CD4-positive, CD25-positive, alpha-beta regulatory T cell (primary cell): Measurements from ENCODE around the gene PTPN5. TPM values are rescaled to one million over a fixed set of nuclear protein-coding genes. Genes with fewer than 3 reads are reported as not detected.
A peak's percentile ranks its signal among the peaks of the same experiment; 100 is the strongest.
"Not testable (repeated sequence)": the region's sequence is repeated elsewhere in the genome, so short reads cannot be mapped to it uniquely, and the experiment has no call there.

Source experiments
- ATAC-seq, 2 donors: fragments of 150-1000 bp; cut with Tn5 transposase; one replicate each; pipeline ENCODE4 v1.10.0; 2021; ENCODE audit warnings: low read depth in 2 of 2, moderate number of reproducible peaks in 2 of 2, moderate library complexity in 1 of 2
- DNase-seq, 3 donors: peaks; one replicate each; pipeline versions ENCODE4 v3.0.0 to v3.0.0-alpha.2; 2012 to 2022; ENCODE audit warnings: mixed read lengths in 1 of 3
- H3K27ac ChIP-seq: one replicate; pipeline ENCODE4 v1.7.0; 2013; ENCODE audit warnings: mild to moderate bottlenecking, low read length; ENCODE audit not compliant: insufficient read depth, poor library complexity, severe bottlenecking
- H3K27me3 ChIP-seq: one replicate; pipeline ENCODE4 v1.7.0; 2013; ENCODE audit warnings: low read length; ENCODE audit not compliant: control insufficient read depth, insufficient read depth
- H3K36me3 ChIP-seq: one replicate; pipeline ENCODE4 v1.7.0; 2013; ENCODE audit warnings: mild to moderate bottlenecking, low read length, moderate library complexity; ENCODE audit not compliant: control insufficient read depth, insufficient read depth
- H3K4me1 ChIP-seq: 2 replicates; pipeline ENCODE4 v1.7.0; 2013; ENCODE audit warnings: mild to moderate bottlenecking, low read length; ENCODE audit not compliant: insufficient read depth, control insufficient read depth, poor library complexity, severe bottlenecking
- H3K4me3 ChIP-seq: one replicate; pipeline ENCODE4 v1.7.0; 2013; ENCODE audit warnings: low read depth, mild to moderate bottlenecking, low read length, moderate library complexity
- H3K9me3 ChIP-seq, 2 experiments: 1 replicate in 1 of 2; 2 replicates in 1 of 2; pipeline ENCODE4 v1.7.0; 2013; ENCODE audit warnings: low read length in 2 of 2, mild to moderate bottlenecking in 1 of 2, moderate library complexity in 1 of 2; ENCODE audit not compliant: control insufficient read depth in 2 of 2
- H3K27ac Mint-ChIP-seq, 3 donors: one replicate each; pipeline ENCODE4 v1.8.0; 2020 to 2022; ENCODE audit warnings: mild to moderate bottlenecking in 3 of 3, mixed read lengths in 3 of 3, moderate library complexity in 2 of 3
- H3K27me3 Mint-ChIP-seq: one replicate; pipeline ENCODE4 v1.8.0; 2022; ENCODE audit warnings: mild to moderate bottlenecking, mixed read lengths
- H3K36me3 Mint-ChIP-seq: one replicate; pipeline ENCODE4 v1.8.0; 2020; ENCODE audit warnings: mixed read lengths
- H3K4me1 Mint-ChIP-seq, 4 donors: one replicate each; pipeline ENCODE4 v1.8.0; 2020 to 2022; ENCODE audit warnings: mixed read lengths in 4 of 4, mild to moderate bottlenecking in 1 of 4
- H3K4me3 Mint-ChIP-seq, 4 donors: one replicate each; pipeline ENCODE4 v1.8.0; 2020 to 2022; ENCODE audit warnings: mild to moderate bottlenecking in 4 of 4, mixed read lengths in 4 of 4, moderate library complexity in 3 of 4
- H3K9me3 Mint-ChIP-seq, 7 donors: one replicate each; pipeline ENCODE4 v1.8.0; 2020 to 2022; ENCODE audit warnings: mixed read lengths in 7 of 7, mild to moderate bottlenecking in 3 of 7, moderate library complexity in 2 of 7
- polyA plus RNA-seq, 4 donors: library from polyadenylated mRNA; unstranded; fragments of 300-500 nt; fragmentation: Illumina TruSeq; gene quantifications; one replicate each; pipeline ENCODE4 v1.2.3, GENCODE V29; 2021
- total RNA-seq: library from RNA; stranded (reverse); gene quantifications from one replicate; pipeline ENCODE4 v1.2.3, GENCODE V29; 2022

PTPN5 gene
- total RNA-seq (not detected), polyA plus RNA-seq (not detected)

DNA sequence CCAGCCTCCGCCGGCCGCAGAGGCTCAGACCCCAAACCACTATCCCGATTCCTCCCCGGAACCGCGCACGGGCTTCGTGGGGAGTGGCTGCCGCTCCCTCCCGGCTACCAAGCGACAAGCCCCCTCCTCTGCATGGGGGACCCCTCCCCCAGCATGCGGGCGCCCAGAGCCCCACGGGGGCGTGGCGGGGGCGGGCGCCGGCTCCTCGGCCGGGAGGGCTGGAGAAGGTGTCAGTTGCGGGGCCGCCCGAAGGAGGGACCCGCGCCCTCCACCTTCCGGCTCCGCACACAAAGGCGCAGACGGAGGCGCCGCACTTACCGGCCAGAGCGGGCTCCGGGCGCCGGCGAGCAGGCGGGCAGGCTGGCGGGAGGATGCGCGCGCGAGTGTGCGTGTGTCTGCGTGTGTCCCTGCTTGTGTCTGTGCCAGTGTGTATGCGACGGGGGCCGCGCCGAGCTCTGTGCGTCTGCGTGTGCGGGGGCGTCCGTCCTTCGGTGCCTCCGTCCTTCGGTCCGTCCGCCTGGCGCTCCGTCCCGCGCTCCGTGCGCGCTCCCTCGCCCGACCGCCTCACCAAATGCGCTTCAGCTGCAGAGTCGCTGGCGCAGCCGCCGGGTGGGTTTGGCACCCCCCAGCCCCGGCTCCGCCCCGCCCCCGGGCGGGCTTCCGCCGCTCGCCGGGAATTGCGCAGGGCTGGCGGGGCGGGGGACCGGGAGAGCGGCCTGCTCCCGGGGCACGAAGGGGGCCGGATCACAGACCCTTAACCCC lies at the start of gene PTPN5:
Gene PTPN5, minus strand, starts transcription at position 592 of the 762 bp plus-strand sequence. CDS start 19,840 bp downstream, outside the sequence.
- Histone ChIP-seq H3K4me3 (no peak within 1 kb of the TSS), H3K9me3 (no peaks in the 10 kb centered on the region), H3K27ac (no peak within 1 kb of the TSS), H3K27me3 (peaks cover 13% of the 10 kb centered on the region), H3K4me1 (no peaks in the 10 kb centered on the region), H3K36me3 (no peaks in the 10 kb centered on the region)
- H3K36me3 Mint-ChIP-seq = no peaks in the 10 kb centered on the region
- DNase-seq = no peak
- H3K4me3 Mint-ChIP-seq = no peak within 1 kb of the TSS
- H3K9me3 Mint-ChIP-seq = peaks cover 0 to 6% (median 0%) of the 10 kb centered on the region in 7 donors
- H3K4me1 Mint-ChIP-seq = peaks cover 0 to 4% (median 1%) of the 10 kb centered on the region in 4 donors
- no peak for ATAC-seq
- H3K27me3 Mint-ChIP-seq = peaks cover 72% of the 10 kb centered on the region
- H3K27ac Mint-ChIP-seq = no peak within 1 kb of the TSS

DNA sequence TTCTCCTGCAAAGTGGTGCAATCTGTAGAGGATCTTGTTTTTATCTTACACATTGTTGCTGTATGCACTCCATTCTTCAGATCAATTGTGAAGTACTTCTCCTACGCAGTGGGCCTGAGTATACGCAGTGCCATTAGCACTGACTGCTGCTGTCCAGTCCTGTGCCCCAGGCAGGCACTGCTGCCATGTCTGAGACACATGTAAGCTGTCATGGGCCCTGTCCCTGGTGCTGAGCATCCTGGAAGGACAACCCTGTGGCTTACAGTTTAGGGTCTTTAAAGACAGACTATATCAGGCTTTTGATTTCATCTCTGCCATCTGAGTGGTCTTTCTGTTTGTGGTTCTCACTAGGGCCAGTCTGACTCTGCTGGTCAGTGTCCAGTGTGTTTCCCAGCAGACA lies 44.8 kb upstream of the PTPN5 start:
- Mint-ChIP-seq H3K4me1 (no peaks in the 10 kb centered on the region), H3K4me3 (no peak overlapping the region), H3K27ac (no peak overlapping the region), H3K36me3 (no peaks in the 10 kb centered on the region), H3K9me3 (peaks cover 4 to 30% (median 10%) of the 10 kb centered on the region in 7 donors), H3K27me3 (peaks cover 18% of the 10 kb centered on the region)
- no peak for DNase-seq
- no peak for ATAC-seq
- Histone ChIP-seq H3K4me3 (no peak overlapping the region), H3K4me1 (no peaks in the 10 kb centered on the region), H3K27ac (no peak overlapping the region), H3K36me3 (no peaks in the 10 kb centered on the region), H3K27me3 (peaks cover 2% of the 10 kb centered on the region), H3K9me3 (peaks cover 8 to 10% of the 10 kb centered on the region in 2 experiments)

DNA sequence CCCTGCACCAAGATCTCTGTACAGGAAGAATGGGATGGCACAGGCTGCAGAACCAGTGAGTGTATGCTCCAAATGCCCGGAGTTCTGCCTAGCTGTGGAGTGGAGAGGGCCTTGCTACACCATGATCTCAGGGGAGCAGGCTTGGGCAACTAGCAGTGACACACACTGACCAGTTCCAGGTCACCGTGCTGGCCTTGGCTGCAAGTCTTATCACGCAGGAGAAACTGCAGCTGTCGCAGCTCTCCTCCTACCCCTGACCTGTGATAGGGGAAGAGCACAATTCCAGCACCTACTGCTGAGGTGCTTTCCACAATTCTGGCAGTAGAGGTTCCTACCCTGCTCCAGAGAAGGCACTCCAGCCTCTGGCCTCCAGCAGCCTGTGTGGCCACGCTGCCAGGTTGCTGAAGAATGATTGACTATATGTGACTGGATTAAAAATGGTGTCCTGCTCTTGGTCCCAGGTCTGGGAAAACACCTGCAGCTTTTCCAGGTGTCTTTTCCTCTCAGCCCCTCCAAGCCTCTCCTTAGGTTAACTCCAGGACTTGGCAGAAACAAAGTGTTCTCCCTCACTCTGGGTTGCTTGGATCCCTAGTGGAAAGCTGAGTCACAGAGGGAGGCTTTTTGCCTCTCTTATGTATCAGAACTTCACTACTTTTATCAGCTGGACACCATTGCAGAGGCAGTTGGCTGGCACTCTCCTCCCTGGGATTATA lies 43.3 kb upstream of the PTPN5 start:
- ATAC-seq (no peak), DNase-seq (no peak)
- Mint-ChIP-seq H3K4me1 (no peaks in the 10 kb centered on the region), H3K9me3 (peaks cover 2 to 31% (median 8%) of the 10 kb centered on the region in 7 donors), H3K27me3 (peaks cover 28% of the 10 kb centered on the region), H3K27ac (no peak overlapping the region), H3K36me3 (no peaks in the 10 kb centered on the region), H3K4me3 (no peak overlapping the region)
- H3K9me3 ChIP-seq = peaks cover 3% of the 10 kb centered on the region in 2 experiments
- H3K4me1 ChIP-seq = no peaks in the 10 kb centered on the region
- H3K27ac ChIP-seq = no peak overlapping the region
- no peaks in the 10 kb centered on the region for H3K36me3 ChIP-seq
- H3K27me3 ChIP-seq = peaks cover 3% of the 10 kb centered on the region
- H3K4me3 ChIP-seq = no peak overlapping the region

DNA sequence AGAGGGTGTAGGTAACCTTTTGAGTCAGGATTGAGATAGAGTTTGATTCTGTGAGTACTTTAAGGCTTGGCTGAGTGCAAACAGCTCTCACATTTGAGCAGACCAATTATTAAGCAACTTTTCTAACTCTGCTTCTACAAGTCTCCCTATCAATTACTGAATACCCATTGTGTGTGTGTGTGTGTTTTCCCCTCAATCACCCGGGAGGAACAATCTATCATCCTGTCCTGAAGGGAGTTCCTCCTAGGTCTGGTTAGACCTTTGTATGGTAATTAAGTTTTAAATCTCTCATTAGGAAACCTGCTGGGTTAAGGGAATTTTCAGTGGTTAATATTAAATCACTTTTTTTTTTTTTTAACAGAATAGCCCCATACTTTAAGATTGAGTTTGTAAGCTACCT lies 28.6 kb upstream of the PTPN5 start:
- not testable (repeated sequence) for H3K4me3 Mint-ChIP-seq, H3K27ac Mint-ChIP-seq, H3K4me1 ChIP-seq, H3K4me1 Mint-ChIP-seq, ATAC-seq, H3K36me3 Mint-ChIP-seq, DNase-seq, H3K4me3 ChIP-seq, H3K27me3 ChIP-seq, H3K9me3 Mint-ChIP-seq, H3K36me3 ChIP-seq, H3K9me3 ChIP-seq, H3K27ac ChIP-seq, H3K27me3 Mint-ChIP-seq

DNA sequence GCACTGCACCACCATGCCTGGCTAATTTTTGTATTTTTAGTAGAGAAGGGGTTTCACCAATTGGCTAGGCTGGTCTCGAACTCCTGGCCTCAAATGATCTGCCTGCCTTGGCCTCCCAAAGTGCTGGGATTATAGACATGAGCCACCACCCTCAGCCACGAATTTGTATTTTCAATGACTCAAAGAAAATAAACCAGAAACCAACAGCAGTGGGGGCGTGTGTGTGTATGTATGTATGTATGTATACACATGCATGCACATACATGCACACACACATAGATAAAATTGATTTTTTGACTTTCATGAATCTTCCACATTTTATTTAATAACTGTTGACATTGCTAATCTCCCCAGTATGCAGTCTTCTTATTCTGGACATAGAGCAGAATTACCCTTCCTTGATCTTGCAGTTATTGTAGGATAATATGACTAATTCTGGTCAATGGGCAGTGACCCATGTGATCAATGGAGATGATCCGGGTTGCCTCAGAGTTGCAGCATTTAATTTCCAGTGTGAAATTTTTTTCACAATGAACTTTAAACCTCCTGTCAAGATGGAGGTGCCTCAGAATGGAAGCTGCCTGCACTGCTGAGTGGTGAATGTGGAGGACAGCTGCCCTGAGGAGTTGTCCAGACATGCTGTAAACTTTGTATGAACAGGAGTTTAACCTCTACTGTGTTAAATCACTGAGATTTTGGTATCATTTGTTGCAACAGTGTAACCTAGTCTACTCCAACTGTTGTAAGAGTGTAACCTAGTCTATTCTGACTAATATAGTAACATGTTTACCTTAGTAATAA lies 12.8 kb upstream of the PTPN5 start:
- Mint-ChIP-seq H3K27ac (no peak overlapping the region), H3K36me3 (no peaks in the 10 kb centered on the region), H3K4me3 (no peak overlapping the region), H3K9me3 (no peaks in the 10 kb centered on the region), H3K27me3 (peaks cover 24% of the 10 kb centered on the region), H3K4me1 (peaks cover 0 to 5% (median 2%) of the 10 kb centered on the region in 4 donors)
- no peaks in the 10 kb centered on the region for H3K36me3 ChIP-seq
- no peaks in the 10 kb centered on the region for H3K9me3 ChIP-seq
- ATAC-seq (no peak), DNase-seq (no peak)
- H3K27me3 ChIP-seq = no peaks in the 10 kb centered on the region
- H3K4me1 ChIP-seq = no peaks in the 10 kb centered on the region
- H3K4me3 ChIP-seq = no peak overlapping the region
- H3K27ac ChIP-seq = no peak overlapping the region

DNA sequence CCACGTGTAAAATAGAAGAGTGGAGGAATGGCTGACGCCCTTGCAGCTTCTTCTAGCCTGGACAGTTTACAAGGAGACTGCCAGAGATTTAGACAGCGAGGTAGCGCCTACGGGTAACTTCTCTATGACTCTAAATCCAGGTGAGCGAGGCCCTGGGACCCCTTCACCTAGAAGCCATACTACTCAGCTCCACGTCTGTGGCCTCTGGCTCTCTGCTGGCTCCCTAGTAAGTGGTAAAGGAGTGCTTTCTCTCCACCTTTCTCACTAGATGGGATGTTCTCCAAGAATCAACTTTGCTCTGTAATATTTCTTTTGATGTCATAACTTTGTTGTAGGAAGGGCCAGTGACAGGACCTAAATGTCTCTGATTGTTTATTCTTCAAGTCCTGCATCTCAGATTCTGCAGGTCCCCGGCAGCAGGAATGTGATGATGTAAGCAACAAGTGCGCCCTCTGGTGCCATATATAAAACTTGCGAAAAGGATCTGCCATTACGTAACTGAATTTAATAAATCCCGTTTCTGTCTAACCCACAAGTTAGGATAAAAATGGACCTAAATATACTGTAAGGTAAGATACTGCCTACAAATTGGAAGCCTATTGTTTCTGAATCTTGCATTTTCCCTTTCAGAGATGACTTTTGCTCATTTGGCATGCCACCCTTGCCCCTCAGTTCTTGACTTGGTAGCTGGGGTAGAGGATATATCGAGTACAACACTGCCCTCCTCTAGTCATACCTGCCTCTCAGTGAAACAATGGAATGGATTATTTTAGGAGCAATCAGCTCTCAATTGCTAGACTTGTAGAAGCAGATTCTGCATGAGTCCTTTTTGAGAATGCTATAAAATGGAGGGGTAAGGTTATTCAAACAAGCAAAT lies 11.0 kb upstream of the PTPN5 start:
- Histone ChIP-seq H3K4me1 (no peaks in the 10 kb centered on the region), H3K36me3 (no peaks in the 10 kb centered on the region), H3K27me3 (no peaks in the 10 kb centered on the region), H3K4me3 (no peak overlapping the region), H3K9me3 (no peaks in the 10 kb centered on the region), H3K27ac (no peak overlapping the region)
- no peak overlapping the region for H3K27ac Mint-ChIP-seq
- H3K4me1 Mint-ChIP-seq = peaks cover 0 to 5% (median 2%) of the 10 kb centered on the region in 4 donors
- peaks cover 22% of the 10 kb centered on the region for H3K27me3 Mint-ChIP-seq
- no peaks in the 10 kb centered on the region for H3K36me3 Mint-ChIP-seq
- H3K4me3 Mint-ChIP-seq = no peak overlapping the region
- DNase-seq (peak; percentile 7 to 76 (median 26)), ATAC-seq (no peak)
- H3K9me3 Mint-ChIP-seq = no peaks in the 10 kb centered on the region
